HEK293 (cell line): ENCODE measurements around the gene PLPP7.

ENCODE experiments used
- CTCF ChIA-PET: fragments of 350-600 bp; formaldehyde crosslinking; extraction: SDS; loops from one replicate; lab custom pipeline; 2021; ENCODE audit warnings: antibody characterized with exemption; lab: Yijun Ruan, JAX
- POLR2A ChIA-PET: fragments of 300-600 bp; formaldehyde crosslinking; extraction: SDS; loops from one replicate; lab custom pipeline; 2020; ENCODE audit warnings: antibody characterized with exemption, inconsistent platforms; lab: Yijun Ruan, JAX
- H3K27ac ChIP-seq: fragments of 200-500 bp; sonication (Bioruptor generic); 2 replicates; pipeline ENCODE4 v1.5.1; 2014; ENCODE audit warnings: low read depth, low read length, control low read depth, inconsistent platforms; ENCODE audit errors: extremely low read depth
- H3K36me3 ChIP-seq, 2 experiments: fragments of 200-500 bp in 1 of 2; sonication (Bioruptor generic) in 1 of 2; 1 replicate in 1 of 2; 2 replicates in 1 of 2; pipeline ENCODE4 v1.5.1; 2014 to 2017; ENCODE audit warnings: inconsistent platforms in 2 of 2, low read length in 2 of 2; ENCODE audit not compliant: control insufficient read depth in 2 of 2, insufficient read depth in 1 of 2
- H3K4me1 ChIP-seq: fragments of 200-500 bp; sonication (Bioruptor generic); 2 replicates; pipeline ENCODE4 v1.5.1; 2014; ENCODE audit warnings: mild to moderate bottlenecking, low read length, inconsistent platforms; ENCODE audit not compliant: control insufficient read depth, insufficient read depth
- H3K4me3 ChIP-seq: 2 replicates; pipeline ENCODE4 v1.5.1; 2011; ENCODE audit warnings: low read depth, mild to moderate bottlenecking, control low read depth, low read length, moderate library complexity
- H3K9me3 ChIP-seq: fragments of 200-500 bp; sonication (Bioruptor generic); 2 replicates; pipeline ENCODE4 v1.5.1; 2014; ENCODE audit warnings: low read depth, low read length, inconsistent platforms; ENCODE audit not compliant: control insufficient read depth, insufficient read depth
- EGR2 ChIP-seq: fragments of 450-650 bp; formaldehyde crosslinking; IDR thresholded peaks from 2 replicates; pipeline ENCODE4 v1.5.1; 2016; ENCODE audit warnings: low read depth, missing biosample characterization, missing genetic modification characterization
- ELK4 ChIP-seq: IDR thresholded peaks from 2 replicates; pipeline ENCODE4 v1.6.1; 2011; ENCODE audit warnings: mild to moderate bottlenecking, low read depth, low read length, borderline replicate concordance
- HOXD13 ChIP-seq: sonication (generic); formaldehyde crosslinking; IDR thresholded peaks from 2 replicates; pipeline ENCODE4 v1.8.0; 2022; ENCODE audit warnings: missing genetic modification reagents, borderline replicate concordance
- KLF7 ChIP-seq: fragments of 450-650 bp; formaldehyde crosslinking; IDR thresholded peaks from 2 replicates; pipeline ENCODE4 v1.5.1; 2016; ENCODE audit warnings: missing biosample characterization, missing genetic modification characterization, borderline replicate concordance
- MZF1 ChIP-seq: fragments of 450-650 bp; formaldehyde crosslinking; IDR thresholded peaks from 2 replicates; pipeline ENCODE4 v1.5.1; 2017; ENCODE audit warnings: missing biosample characterization, missing genetic modification characterization, borderline replicate concordance
- SCRT1 ChIP-seq: fragments of 450-650 bp; formaldehyde crosslinking; IDR thresholded peaks from 2 replicates; pipeline ENCODE4 v1.5.1; 2016; ENCODE audit warnings: missing biosample characterization, missing genetic modification characterization, borderline replicate concordance
- SCRT2 ChIP-seq: fragments of 450-650 bp; formaldehyde crosslinking; IDR thresholded peaks from 2 replicates; pipeline ENCODE4 v1.5.1; 2016; ENCODE audit warnings: missing biosample characterization, missing genetic modification characterization
- YY2 ChIP-seq: fragments of 450-650 bp; formaldehyde crosslinking; IDR thresholded peaks from 2 replicates; pipeline ENCODE4 v1.5.1; 2016; ENCODE audit warnings: missing biosample characterization, missing genetic modification characterization
- ZBTB1 ChIP-seq: fragments of 450-650 bp; formaldehyde crosslinking; IDR thresholded peaks from 2 replicates; pipeline ENCODE4 v1.5.1; 2016; ENCODE audit warnings: missing biosample characterization, missing genetic modification characterization
- ZFHX2 ChIP-seq: fragments of 450-650 bp; formaldehyde crosslinking; conservative IDR thresholded peaks from 2 replicates; pipeline ENCODE4 v1.5.1; 2016; ENCODE audit warnings: missing biosample characterization, missing genetic modification characterization
- ZNF112 ChIP-seq: fragments of 450-650 bp; formaldehyde crosslinking; IDR thresholded peaks from 2 replicates; pipeline ENCODE4 v1.5.0; 2017; ENCODE audit warnings: missing biosample characterization, missing genetic modification characterization
- ZNF214 ChIP-seq: fragments of 450-650 bp; formaldehyde crosslinking; IDR thresholded peaks from 2 replicates; pipeline ENCODE4 v1.5.1; 2017; ENCODE audit warnings: missing biosample characterization, mild to moderate bottlenecking, missing genetic modification characterization, borderline replicate concordance
- ZNF354C ChIP-seq: fragments of 450-650 bp; formaldehyde crosslinking; IDR thresholded peaks from 2 replicates; pipeline ENCODE4 v1.5.1; 2016; ENCODE audit warnings: missing biosample characterization, missing genetic modification characterization, low read depth, borderline replicate concordance
- ZNF513 ChIP-seq: fragments of 450-650 bp; IDR thresholded peaks from 2 replicates; pipeline ENCODE4 v1.5.1; 2018; ENCODE audit warnings: missing biosample characterization, missing genetic modification characterization

The PLPP7 gene

GRCh38 chr9:131287359-131287758 lies 2.2 kb upstream of the PLPP7 start:
- no peaks in the 10 kb centered on the region for H3K4me1 ChIP-seq
- TF ChIP-seq KLF7 (tag by site-specific recombination) (no peak), ZNF513 (tag by site-specific recombination) (no peak), ZNF214 (no peak), HOXD13 (CRISPR knock-in tag) (no peak), MZF1 (tag by site-specific recombination) (no peak), ELK4 (no peak), ZBTB1 (no peak), ZNF354C (tag by site-specific recombination) (no peak)
- no peak overlapping the region for H3K4me3 ChIP-seq
- H3K36me3 ChIP-seq: peaks cover 0 to 5% of the 10 kb centered on the region in 2 experiments; a peak in 1 of 3 replicates
- no peak overlapping the region for H3K27ac ChIP-seq
- ChIA-PET POLR2A (interaction anchor here (1.0 kb wide), 1 partner anchor 86 kb away, joined by 3 read pairs; no protein-coding TSS in a partner anchor), CTCF (interaction anchor here (0.6 to 2.2 kb wide), 4 partner anchors 9 to 272 kb away, joined by 3 to 11 read pairs (median 3); no protein-coding TSS in a partner anchor)
- no peaks in the 10 kb centered on the region for H3K9me3 ChIP-seq

GRCh38 chr9:131288217-131288616 lies 1.3 kb upstream of the PLPP7 start:
- CTCF ChIA-PET: interaction anchor here (0.6 to 2.2 kb wide), 2 partner anchors 48 to 273 kb away, joined by 3 to 11 read pairs; no protein-coding TSS in a partner anchor
- H3K36me3 ChIP-seq: peaks cover 0 to 10% of the 10 kb centered on the region in 2 experiments; a peak in 1 of 3 replicates
- no peaks in the 10 kb centered on the region for H3K9me3 ChIP-seq
- H3K4me1 ChIP-seq: no peaks in the 10 kb centered on the region
- TF ChIP-seq SCRT1 (tag by site-specific recombination): peak; percentile 76
- TF ChIP-seq ZFHX2 (tag by site-specific recombination): peak; percentile 49
- TF ChIP-seq YY2 (tag by site-specific recombination): no peak
- peak; percentile 90 for TF ChIP-seq SCRT2 (tag by site-specific recombination)
- peak; percentile 74 for TF ChIP-seq EGR2 (tag by site-specific recombination)
- no peak for TF ChIP-seq ZNF112 (tag by site-specific recombination)
- TF ChIP-seq, all 188 proteins: peak for 4
- POLR2A ChIA-PET: interaction anchor here (0.6 to 1.0 kb wide), 2 partner anchors 19 to 85 kb away, joined by 3 read pairs; no protein-coding TSS in a partner anchor
- Histone ChIP-seq H3K4me3 (no peak overlapping the region), H3K27ac (no peak overlapping the region)

- ChIA-PET CTCF (interaction anchor here (1.4 kb wide), 1 partner anchor 60 kb away, joined by 3 read pairs; no protein-coding TSS in a partner anchor), POLR2A (interaction anchor here (0.6 to 1.3 kb wide), 2 partner anchors 15 to 704 kb away, joined by 3 to 5 read pairs; no protein-coding TSS in a partner anchor)
- no peak overlapping the region for H3K27ac ChIP-seq
These were observed 678 bp downstream of the PLPP7 start for GRCh38 chr9:131290036-131290766.

More at GRCh38 chr9:131290036-131290766, 678 bp downstream of the PLPP7 start:
- no peak overlapping the region for H3K4me3 ChIP-seq
- TF ChIP-seq ZNF112 (tag by site-specific recombination): no peak
- TF ChIP-seq, all 188 proteins: peak for 0
- Histone ChIP-seq H3K9me3 (no peaks in the 10 kb centered on the region), H3K36me3 (peaks cover 0 to 10% of the 10 kb centered on the region in 2 experiments; a peak in 1 of 3 replicates), H3K4me1 (no peaks in the 10 kb centered on the region)
